Stimulated activated CD4-positive, alpha-beta T cell treated with anti-CD3 and anti-CD28 coated beads, Interleukin-2, amount 100 ng/mL, for 24 hours (primary cell): ENCODE data around the gene PTRHD1.

Experiments used
- DNase-seq, 2 donors: peaks; one replicate each; pipeline ENCODE4 v3.0.0-alpha.2; 2020

The PTRHD1 gene

DNA sequence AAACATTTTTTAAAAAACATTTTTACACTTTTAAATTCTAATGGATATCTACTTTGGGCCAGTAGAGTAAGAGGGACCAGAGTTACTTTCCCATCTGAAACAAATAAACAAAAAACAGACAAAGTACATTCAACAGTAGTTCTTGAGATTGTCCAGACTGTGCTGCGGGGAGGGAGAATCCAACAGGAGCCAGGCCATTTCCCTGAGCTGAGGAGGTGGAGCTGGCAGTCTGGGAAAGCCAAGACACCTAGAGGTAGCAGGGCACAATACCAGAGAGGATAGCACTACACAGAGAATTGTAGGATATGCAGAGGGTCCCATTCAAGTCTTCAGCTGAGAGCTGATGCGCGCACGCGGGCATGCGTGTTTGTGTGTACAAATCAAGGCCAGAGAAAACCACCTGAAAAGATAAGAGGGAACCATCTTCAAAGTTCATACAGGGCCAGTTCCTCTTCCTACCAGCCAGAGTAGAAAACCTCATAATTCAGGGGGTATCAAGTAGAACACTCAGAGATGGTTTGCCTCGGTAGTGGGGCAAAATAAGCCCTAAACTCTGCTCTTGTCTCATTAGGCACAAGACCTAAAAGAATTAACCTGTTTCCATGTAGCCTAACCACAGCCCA lies 44.0 kb downstream of the PTRHD1 start:
- DNase-seq = no peak

DNA sequence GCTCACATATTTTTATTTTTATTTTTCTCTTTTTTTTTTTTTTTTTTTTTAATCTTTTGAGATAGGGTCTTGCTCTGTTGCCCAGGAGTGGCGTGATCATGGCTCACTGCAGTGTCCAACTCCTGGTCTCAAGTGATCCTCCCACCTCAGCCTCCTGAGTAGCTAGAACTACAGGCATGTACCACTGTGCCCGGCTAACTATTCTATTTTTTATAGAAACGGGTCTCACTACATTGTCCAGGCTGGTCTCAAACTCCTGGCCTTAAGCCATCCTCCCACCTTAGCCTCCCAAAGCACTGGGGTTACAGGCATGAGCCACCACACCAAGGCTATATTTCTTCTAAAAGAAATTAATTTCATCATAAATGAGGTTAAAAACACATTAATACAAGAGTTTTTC lies 45.9 kb downstream of the PTRHD1 start:
- no peak for DNase-seq

DNA sequence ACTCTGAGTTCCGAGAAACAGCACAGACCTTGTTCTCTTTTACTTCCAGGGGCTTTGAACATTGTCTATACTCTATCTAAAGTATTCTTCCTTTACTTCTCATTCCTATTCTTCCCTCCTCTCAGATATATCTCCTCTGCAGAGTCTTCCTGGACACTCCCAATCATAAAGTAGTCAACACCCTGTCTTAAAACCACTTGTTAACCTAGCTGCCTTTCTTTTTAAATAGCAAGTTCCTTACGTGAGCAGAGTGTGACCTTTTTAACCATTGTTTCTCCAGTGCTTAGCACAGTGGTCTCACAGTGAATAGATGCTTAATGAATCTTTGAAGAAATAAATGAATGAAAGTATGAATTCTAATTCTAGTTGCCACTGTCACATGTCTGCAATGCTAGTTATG lies 47.4 kb downstream of the PTRHD1 start:
- no peak for DNase-seq

DNA sequence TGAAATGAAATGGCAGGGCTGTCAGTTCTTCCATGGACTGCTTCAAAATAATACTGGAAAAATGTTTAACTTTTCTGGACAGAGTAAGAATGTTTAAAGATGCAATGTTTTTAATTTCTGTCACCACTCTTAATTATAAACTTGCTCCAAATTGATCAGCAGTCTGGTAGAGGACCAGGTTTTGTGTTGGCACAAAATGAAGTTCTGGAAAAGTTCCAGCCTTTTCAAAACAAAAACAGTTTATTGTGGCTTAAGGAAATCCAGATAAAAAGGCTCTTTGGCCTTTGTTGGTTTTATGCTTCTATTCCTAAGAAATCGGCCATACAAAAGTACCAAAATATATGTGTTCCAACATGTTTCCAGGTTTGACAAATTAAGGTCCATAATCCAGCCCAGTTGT lies 48.8 kb downstream of the PTRHD1 start:
- no peak for DNase-seq

DNA sequence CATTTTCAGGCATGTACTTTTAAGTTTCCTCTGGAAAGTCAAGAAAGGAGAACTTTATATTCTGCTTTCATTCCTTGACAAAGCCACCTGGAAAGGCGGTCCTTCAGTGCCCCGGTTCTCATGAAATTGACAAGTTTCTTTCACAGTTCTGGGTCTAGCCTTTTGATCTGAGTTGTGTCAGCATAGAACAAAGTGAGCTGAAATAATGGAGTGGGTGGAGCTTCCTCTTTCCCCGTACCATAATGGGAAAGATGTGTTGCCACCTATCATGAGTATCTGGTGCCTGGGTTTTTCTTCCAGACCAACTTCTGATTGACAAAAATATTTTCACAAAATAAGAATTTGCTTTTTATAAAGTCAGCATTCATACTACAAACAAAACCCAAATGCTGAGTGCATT lies 49.3 kb downstream of the PTRHD1 start:
- no peak for DNase-seq

DNA sequence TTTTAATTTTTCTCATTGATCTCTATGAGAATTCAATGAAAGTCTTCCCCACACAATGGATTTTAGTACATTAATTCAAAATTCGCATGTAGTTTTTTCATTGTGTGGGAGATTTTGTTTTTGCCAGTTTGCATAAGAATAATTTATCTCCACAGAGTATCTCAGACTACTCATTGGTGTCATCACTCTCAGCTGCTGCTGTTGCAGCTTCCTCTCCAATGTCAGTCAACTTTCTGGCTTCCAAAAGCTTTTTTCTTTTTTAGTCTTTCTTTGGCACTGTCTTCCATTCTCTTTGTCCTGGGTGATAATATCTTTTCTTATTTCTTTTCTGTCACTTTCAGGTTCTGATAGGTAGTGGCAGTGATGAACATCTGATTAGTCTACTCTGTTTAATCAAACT lies 50.5 kb downstream of the PTRHD1 start:
- no peak for DNase-seq

DNA sequence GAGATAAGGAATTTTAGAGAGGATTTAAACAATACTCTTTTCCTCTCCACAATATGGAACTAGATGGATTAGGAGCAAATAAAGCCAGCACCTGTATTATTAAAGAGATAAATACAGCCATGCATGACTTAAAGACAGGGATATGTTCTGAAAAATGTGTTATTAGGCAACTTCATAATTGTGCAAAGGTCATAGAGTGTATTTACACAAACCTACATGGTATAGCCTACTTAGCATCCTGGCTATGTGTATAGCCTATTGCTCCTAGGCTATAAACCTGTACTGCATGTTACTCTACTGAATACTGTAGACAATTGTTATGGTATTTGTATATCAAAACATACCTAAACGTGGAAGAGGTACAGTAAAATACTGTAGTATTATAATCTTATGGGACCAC lies 53.0 kb downstream of the PTRHD1 start:
- DNase-seq = no peak
